C4-2B (cell line): Measurements from ENCODE around the gene TXLNB.
A peak's percentile ranks its signal among the peaks of the same experiment; 100 is the strongest.
"Not testable (repeated sequence)": the region's sequence is repeated elsewhere in the genome, so short reads cannot be mapped to it uniquely, and the experiment has no call there.

Experiments used
- H3K27ac ChIP-seq: fragments of 450-650 bp; 2 replicates; pipeline ENCODE4 v1.5.1; 2017
- CTCF ChIP-seq: fragments of 450-650 bp; conservative IDR thresholded peaks from 2 replicates; pipeline ENCODE4 v1.5.1; 2017; ENCODE audit warnings: mild to moderate bottlenecking
- ZFX ChIP-seq: fragments of 450-650 bp; IDR thresholded peaks from 2 replicates; pipeline ENCODE4 v1.6.1; 2017

TXLNB gene

GRCh38 chr6:139242457-139243240 is 49.1 kb downstream of the TXLNB start:
- TF ChIP-seq CTCF (no peak), ZFX (no peak)
- peak overlapping the region; percentile 27; the same call in 1 of the 2 replicates for H3K27ac ChIP-seq

GRCh38 chr6:139240161-139241010 is 51.4 kb downstream of the TXLNB start:
- TF ChIP-seq ZFX: no peak
- no peak for TF ChIP-seq CTCF
- H3K27ac ChIP-seq: no peak overlapping the region

- no peak for TF ChIP-seq CTCF
- TF ChIP-seq ZFX: no peak
- peak overlapping the region; percentile 3; the same call in 1 of the 2 replicates for H3K27ac ChIP-seq
These were observed 52.7 kb downstream of the TXLNB start for GRCh38 chr6:139239064-139239463.

- TF ChIP-seq CTCF (no peak), ZFX (no peak)
These were observed 55.7 kb downstream of the TXLNB start for GRCh38 chr6:139236105-139236504.

GRCh38 chr6:139235661-139236060 is 56.1 kb downstream of the TXLNB start:
- H3K27ac ChIP-seq: no peak overlapping the region
- TF ChIP-seq ZFX (no peak), CTCF (no peak)

More at GRCh38 chr6:139236105-139236504, 55.7 kb downstream of the TXLNB start:
- no peak overlapping the region for H3K27ac ChIP-seq

- not testable (repeated sequence) for H3K27ac ChIP-seq
These were observed 57.6 kb downstream of the TXLNB start for GRCh38 chr6:139234193-139234592.

- no peak overlapping the region; the same call in 1 of the 2 replicates for H3K27ac ChIP-seq
- TF ChIP-seq ZFX (no peak), CTCF (no peak)
These were observed 60.6 kb downstream of the TXLNB start for GRCh38 chr6:139231206-139231605.
